H9 (cell line): ENCODE results near the gene WASHC3. TPM values are rescaled to one million over a fixed set of nuclear protein-coding genes. Genes with fewer than 3 reads are reported as not detected.

Source experiments
- DNase-seq: peaks from one replicate; pipeline ENCODE4 v3.0.0-alpha.2; 2017
- H2AFZ ChIP-seq: one replicate; pipeline ENCODE4 v1.6.1; 2013; ENCODE audit warnings: mild to moderate bottlenecking, low read length, control low read depth, moderate library complexity
- H2AK5ac ChIP-seq: 2 replicates; pipeline ENCODE4 v1.6.1; 2013; ENCODE audit warnings: low read length, control low read depth, mixed read lengths; ENCODE audit not compliant: insufficient read length
- H2BK120ac ChIP-seq: one replicate; pipeline ENCODE4 v1.6.1; 2013; ENCODE audit warnings: low read depth, mild to moderate bottlenecking, low read length, control low read depth, inconsistent platforms; ENCODE audit not compliant: poor library complexity, severe bottlenecking
- H2BK12ac ChIP-seq: 2 replicates; pipeline ENCODE4 v1.6.1; 2013; ENCODE audit warnings: low read length, control low read depth, mixed read lengths, low read depth; ENCODE audit not compliant: insufficient read length
- H2BK15ac ChIP-seq: 2 replicates; pipeline ENCODE4 v1.6.1; 2013; ENCODE audit warnings: low read depth, low read length, control low read depth
- H2BK20ac ChIP-seq: one replicate; pipeline ENCODE4 v1.6.1; 2013; ENCODE audit warnings: low read depth, mild to moderate bottlenecking, low read length, control low read depth, inconsistent platforms; ENCODE audit not compliant: poor library complexity, severe bottlenecking
- H2BK5ac ChIP-seq: 2 replicates; pipeline ENCODE4 v1.6.1; 2013; ENCODE audit warnings: low read length, control low read depth, mixed read lengths; ENCODE audit not compliant: insufficient read length
- H3K14ac ChIP-seq: 2 replicates; pipeline ENCODE4 v1.6.1; 2013; ENCODE audit warnings: low read length, control low read depth; ENCODE audit not compliant: insufficient read depth
- H3K18ac ChIP-seq: 2 replicates; pipeline ENCODE4 v1.6.1; 2013; ENCODE audit warnings: low read depth, mild to moderate bottlenecking, mixed read lengths, low read length, control low read depth; ENCODE audit not compliant: insufficient read length
- H3K23ac ChIP-seq: 2 replicates; pipeline ENCODE4 v1.6.1; 2013; ENCODE audit warnings: low read length, control low read depth, mixed read lengths, low read depth; ENCODE audit not compliant: insufficient read length
- H3K23me2 ChIP-seq: 2 replicates; pipeline ENCODE4 v1.6.1; 2013; ENCODE audit warnings: low read depth, mild to moderate bottlenecking, mixed read lengths, low read length, control low read depth; ENCODE audit not compliant: insufficient read length, poor library complexity, severe bottlenecking
- H3K27ac ChIP-seq: 2 replicates; pipeline ENCODE4 v1.5.1; 2013; ENCODE audit warnings: low read length, control low read depth, mixed read lengths, low read depth; ENCODE audit not compliant: insufficient read length
- H3K27me3 ChIP-seq: 2 replicates; pipeline ENCODE4 v1.6.1; 2013; ENCODE audit warnings: low read length, control low read depth, inconsistent platforms; ENCODE audit not compliant: insufficient read depth
- H3K4ac ChIP-seq: 2 replicates; pipeline ENCODE4 v1.6.1; 2013; ENCODE audit warnings: low read depth, mild to moderate bottlenecking, control low read depth, inconsistent platforms, low read length, moderate library complexity
- H3K4me1 ChIP-seq: 2 replicates; pipeline ENCODE4 v1.6.1; 2013; ENCODE audit warnings: low read length, control low read depth, inconsistent platforms; ENCODE audit not compliant: insufficient read depth
- H3K4me2 ChIP-seq: 2 replicates; pipeline ENCODE4 v1.6.1; 2013; ENCODE audit warnings: low read length, control low read depth, mixed read lengths; ENCODE audit not compliant: insufficient read length, insufficient read depth
- H3K56ac ChIP-seq: 2 replicates; pipeline ENCODE4 v1.6.1; 2013; ENCODE audit warnings: low read depth, mild to moderate bottlenecking, mixed read lengths, low read length, control low read depth; ENCODE audit not compliant: insufficient read length
- H3K79me1 ChIP-seq: 2 replicates; pipeline ENCODE4 v1.6.1; 2013; ENCODE audit warnings: low read depth, mild to moderate bottlenecking, moderate library complexity, low read length, control low read depth, inconsistent platforms; ENCODE audit not compliant: insufficient read depth, poor library complexity, severe bottlenecking
- H3K79me2 ChIP-seq: 2 replicates; pipeline ENCODE4 v1.6.1; 2013; ENCODE audit warnings: low read length, control low read depth, inconsistent platforms; ENCODE audit not compliant: insufficient read depth
- H3K9ac ChIP-seq: 2 replicates; pipeline ENCODE4 v1.6.1; 2013; ENCODE audit warnings: low read length, control low read depth, mixed read lengths; ENCODE audit not compliant: insufficient read length; ENCODE audit errors: extremely low read depth
- H3K9me3 ChIP-seq: one replicate; pipeline ENCODE4 v1.6.1; 2013; ENCODE audit warnings: low read depth, low read length, inconsistent platforms; ENCODE audit not compliant: control insufficient read depth
- H3T11ph ChIP-seq: one replicate; pipeline ENCODE4 v1.6.1; 2013; ENCODE audit warnings: mild to moderate bottlenecking, low read length, control low read depth, inconsistent platforms
- H4K20me1 ChIP-seq: one replicate; pipeline ENCODE4 v1.6.1; 2013; ENCODE audit not compliant: control insufficient read depth, insufficient read length, insufficient read depth
- H4K5ac ChIP-seq: 2 replicates; pipeline ENCODE4 v1.6.1; 2013; ENCODE audit warnings: low read depth, mild to moderate bottlenecking, mixed read lengths, low read length, control low read depth; ENCODE audit not compliant: insufficient read length
- H4K8ac ChIP-seq: replicated peaks from 2 replicates; pipeline ENCODE4 v1.6.1; 2013; ENCODE audit warnings: low read length, control low read depth, mixed read lengths, low read depth; ENCODE audit not compliant: insufficient read length
- H4K91ac ChIP-seq: 2 replicates; pipeline ENCODE4 v1.6.1; 2013; ENCODE audit warnings: low read depth, mild to moderate bottlenecking, moderate library complexity, mixed read lengths, low read length, control low read depth; ENCODE audit not compliant: insufficient read length
- H3K27ac Mint-ChIP-seq, 3 experiments: 2 replicates in 2 of 3; 3 replicates in 1 of 3; pipeline ENCODE4 v1.8.0; 2020 to 2021; ENCODE audit warnings: mixed read lengths in 3 of 3, mild to moderate bottlenecking in 1 of 3, moderate library complexity in 1 of 3
- H3K27me3 Mint-ChIP-seq: 2 replicates; pipeline ENCODE4 v1.8.0; 2021; ENCODE audit warnings: low read depth, mild to moderate bottlenecking, moderate library complexity, mixed read lengths
- H3K36me3 Mint-ChIP-seq, 3 experiments: 2 replicates in 2 of 3; 3 replicates in 1 of 3; pipeline ENCODE4 v1.8.0; 2020 to 2021; ENCODE audit warnings: low read depth in 3 of 3, mixed read lengths in 3 of 3; ENCODE audit not compliant: insufficient read depth in 1 of 3
- H3K4me1 Mint-ChIP-seq, 2 experiments: 2 replicates each; pipeline ENCODE4 v1.8.0; 2020; ENCODE audit warnings: mixed read lengths in 2 of 2
- H3K4me3 Mint-ChIP-seq, 2 experiments: 2 replicates in 1 of 2; 3 replicates in 1 of 2; pipeline ENCODE4 v1.8.0; 2020 to 2021; ENCODE audit warnings: mild to moderate bottlenecking in 2 of 2, mixed read lengths in 2 of 2, moderate library complexity in 1 of 2
- H3K9me3 Mint-ChIP-seq, 2 experiments: 2 replicates in 1 of 2; 3 replicates in 1 of 2; pipeline ENCODE4 v1.8.0; 2020; ENCODE audit warnings: mild to moderate bottlenecking in 2 of 2, mixed read lengths in 2 of 2, moderate library complexity in 1 of 2
- CTCF ChIP-seq: fragments of 200-600 bp; sonication (generic); conservative IDR thresholded peaks from 3 replicates; pipeline ENCODE4 v1.8.0; 2021; ENCODE audit warnings: antibody characterized with exemption, mild to moderate bottlenecking
- whole genome bisulfite sequencing: extraction: QIAGEN DNeasy Blood & Tissue Kit; methylation state at CpG from one replicate; pipeline ENCODE4 v1.1.7; 2013; ENCODE audit warnings: missing lambda C conversion rate, low lambda C conversion rate, mixed read lengths; ENCODE audit not compliant: insufficient read length; ENCODE audit errors: extremely low coverage; 5-methylcytosine and 5-hydroxymethylcytosine counted together
- total RNA-seq: library from RNA; stranded (reverse); gene quantifications from 2 replicates; pipeline ENCODE4 v1.2.1, GENCODE V29; 2021

The WASHC3 gene
- total RNA-seq, 1 experiment from 2014 or later = 14.1 TPM

DNA sequence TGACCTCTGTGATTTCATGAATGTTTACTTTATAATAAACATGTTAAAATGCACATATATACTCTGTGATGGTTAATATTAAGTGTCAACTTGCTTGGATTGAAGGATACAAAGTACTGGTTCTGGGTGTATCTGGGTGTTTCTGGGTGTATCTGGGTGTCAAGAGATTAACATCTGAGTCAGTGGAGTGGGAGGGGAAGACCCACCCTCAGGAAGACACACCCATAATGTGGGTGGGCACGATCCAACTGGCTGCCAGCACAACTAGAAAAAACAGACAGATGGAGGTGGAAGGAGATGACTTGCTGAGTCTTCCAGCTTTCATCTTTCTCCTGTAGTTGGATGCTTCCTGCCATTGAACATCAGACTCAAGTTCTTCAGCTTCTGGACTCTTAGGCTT lies 46.2 kb upstream of the WASHC3 start:
- Histone ChIP-seq H4K5ac (no peak overlapping the region), H3K9me3 (no peaks in the 10 kb centered on the region), H2AFZ (no peak overlapping the region), H3K79me2 (no peaks in the 10 kb centered on the region), H2BK5ac (no peak overlapping the region), H2BK15ac (no peak overlapping the region), H3K4me2 (no peak overlapping the region), H3K4me1 (no peaks in the 10 kb centered on the region), H3K23me2 (no peaks in the 10 kb centered on the region), H3K14ac (no peak overlapping the region), H3K18ac (no peak overlapping the region), H3T11ph (no peak overlapping the region), H4K8ac (no peak overlapping the region), H2BK20ac (no peak overlapping the region), H3K27ac (no peak overlapping the region), H3K4ac (no peak overlapping the region), H4K20me1 (no peaks in the 10 kb centered on the region), H3K79me1 (no peaks in the 10 kb centered on the region), H3K27me3 (no peaks in the 10 kb centered on the region), H2AK5ac (no peak overlapping the region), H2BK120ac (no peak overlapping the region), H3K56ac (no peak overlapping the region), H4K91ac (no peak overlapping the region), H2BK12ac (no peak overlapping the region), H3K9ac (no peak overlapping the region), H3K23ac (no peak overlapping the region)
- H3K4me3 Mint-ChIP-seq = no peak overlapping the region
- H3K27ac Mint-ChIP-seq = no peak overlapping the region
- H3K36me3 Mint-ChIP-seq = peaks cover 72 to 86% (median 84%) of the 10 kb centered on the region in 3 experiments
- no peaks in the 10 kb centered on the region; the same call in 1 of the 2 replicates for H3K27me3 Mint-ChIP-seq
- no peak for TF ChIP-seq CTCF
- WGBS = no CpG with 5 or more reads among the region's 1 CpG
- peaks cover 0 to 9% of the 10 kb centered on the region in 2 experiments; a peak in 4 of 5 replicates for H3K9me3 Mint-ChIP-seq
- DNase-seq = no peak
- peaks cover 2 to 5% of the 10 kb centered on the region in 2 experiments for H3K4me1 Mint-ChIP-seq
